SK-N-SH treated with all-trans-retinoic acid at 6 μM for 48 hours (cell line): ENCODE measurements around the gene MACF1.

Source experiments
- ARNTL ChIP-seq: fragments of 450-650 bp; formaldehyde crosslinking; IDR thresholded peaks from 2 replicates; pipeline ENCODE4 v1.5.0; 2020; ENCODE audit warnings: low read depth, mild to moderate bottlenecking, moderate library complexity, borderline replicate concordance
- BACH2 ChIP-seq: fragments of 250-450 bp; sonication (Bioruptor Pico); IDR thresholded peaks from 2 replicates; pipeline ENCODE4 v1.9.0; 2021; ENCODE audit warnings: mild to moderate bottlenecking, borderline replicate concordance
- CREB5 ChIP-seq: fragments of 250-450 bp; sonication (Bioruptor Pico); IDR thresholded peaks from 2 replicates; pipeline ENCODE4 v1.5.1; 2020; ENCODE audit warnings: low read depth, mild to moderate bottlenecking, moderate library complexity
- ESRRG ChIP-seq: fragments of 250-450 bp; sonication (Bioruptor Pico); IDR thresholded peaks from 2 replicates; pipeline ENCODE4 v1.6.1; 2021; ENCODE audit warnings: mild to moderate bottlenecking
- ISL1 ChIP-seq: fragments of 250-450 bp; sonication (Bioruptor Pico); IDR thresholded peaks from 2 replicates; pipeline ENCODE4 v2.1.2; 2022; ENCODE audit warnings: mild to moderate bottlenecking, moderate library complexity
- PATZ1 ChIP-seq: fragments of 250-450 bp; sonication (Bioruptor Pico); IDR thresholded peaks from 2 replicates; pipeline ENCODE4 v1.8.0; 2020; ENCODE audit warnings: mild to moderate bottlenecking, moderate library complexity, borderline replicate concordance
- POU6F1 ChIP-seq: fragments of 250-450 bp; sonication (Bioruptor Pico); IDR thresholded peaks from 2 replicates; pipeline ENCODE4 v1.8.0; 2021; ENCODE audit warnings: low read depth, mild to moderate bottlenecking, moderate library complexity, borderline replicate concordance
- RARB ChIP-seq: fragments of 250-450 bp; sonication (Bioruptor Pico); IDR thresholded peaks from 2 replicates; pipeline ENCODE4 v1.8.0; 2021; ENCODE audit warnings: mild to moderate bottlenecking, moderate library complexity
- SNAI2 ChIP-seq: fragments of 250-450 bp; sonication (Bioruptor Pico); IDR thresholded peaks from 2 replicates; pipeline ENCODE4 v1.5.0; 2020; ENCODE audit warnings: mild to moderate bottlenecking, moderate library complexity
- TCF4 ChIP-seq: fragments of 250-450 bp; sonication (Bioruptor Pico); IDR thresholded peaks from 2 replicates; pipeline ENCODE4 v1.8.0; 2021; ENCODE audit warnings: mild to moderate bottlenecking, moderate library complexity, borderline replicate concordance
- TOX ChIP-seq: fragments of 250-450 bp; sonication (Bioruptor Pico); IDR thresholded peaks from 2 replicates; pipeline ENCODE4 v1.8.0; 2021; ENCODE audit warnings: mild to moderate bottlenecking, moderate library complexity, borderline replicate concordance
- ZFP3 ChIP-seq: fragments of 250-450 bp; sonication (Bioruptor Pico); IDR thresholded peaks from 2 replicates; pipeline ENCODE4 v1.5.0; 2020; ENCODE audit warnings: mild to moderate bottlenecking, moderate library complexity
- ZFP30 ChIP-seq: fragments of 450-650 bp; formaldehyde crosslinking; IDR thresholded peaks from 2 replicates; pipeline ENCODE4 v1.5.0; 2022; ENCODE audit warnings: mild to moderate bottlenecking, moderate library complexity
- ZNF8 ChIP-seq: fragments of 450-650 bp; formaldehyde crosslinking; IDR thresholded peaks from 2 replicates; pipeline ENCODE4 v1.5.0; 2020; ENCODE audit warnings: mild to moderate bottlenecking, moderate library complexity

GRCh38 chr1:39474810-39475209 is 270.3 kb downstream of the MACF1 start:
- TF ChIP-seq ZNF8 = no peak
- TF ChIP-seq PATZ1 = no peak
- TF ChIP-seq SNAI2 = no peak
- TF ChIP-seq RARB (CRISPR knock-in tag) = no peak
- TF ChIP-seq ESRRG (CRISPR knock-in tag) = no peak
- no peak for TF ChIP-seq ZFP3 (CRISPR knock-in tag)
- no peak for TF ChIP-seq TCF4 (CRISPR knock-in tag)
- TF ChIP-seq ARNTL = no peak
- TF ChIP-seq POU6F1 (CRISPR knock-in tag) = no peak
- no peak for TF ChIP-seq BACH2 (CRISPR knock-in tag)
- no peak for TF ChIP-seq CREB5 (CRISPR knock-in tag)
- TF ChIP-seq ZFP30 = no peak
- TF ChIP-seq ISL1 (CRISPR knock-in tag) = no peak
- no peak for TF ChIP-seq TOX (CRISPR knock-in tag)
